K562 (cell line): ENCODE results near the gene UBR3. TPM values are rescaled to one million over a fixed set of nuclear protein-coding genes. Genes with fewer than 3 reads are reported as not detected.

ENCODE experiments used
- ATAC-seq: fragments of 200-7000 bp; cut with Tn5 transposase; 3 replicates; pipeline ENCODE4 v1.9.1; 2020; ENCODE audit warnings: moderate library complexity
- BruUV-seq: library from RNA; stranded (reverse); fragments of 400-500 nt; replicated peaks from 2 replicates; lab custom pipeline; 2021; lab: Mats Ljungman, UMichigan
- CTCF ChIA-PET: fragments of 300-600 bp; formaldehyde crosslinking; extraction: SDS; loops from one replicate; lab custom pipeline; 2021; ENCODE audit warnings: low intra/inter-chr PET ratio; lab: Yijun Ruan, JAX
- POLR2A ChIA-PET: fragments of 300-600, 350-650 bp; sonication (Branson Sonifier 250); formaldehyde crosslinking; extraction: SDS; loops from one replicate; lab custom pipeline; 2021; ENCODE audit warnings: antibody characterized with exemption, inconsistent platforms; lab: Yijun Ruan, JAX
- DNase-seq, 4 experiments: peaks; one replicate each; pipeline versions ENCODE4 v3.0.0 to v3.0.0-alpha.2; 2011 to 2018; ENCODE audit warnings: low spot score in 3 of 4, mixed read lengths in 3 of 4; ENCODE audit errors: extremely low read depth in 1 of 4
- FAIRE-seq: peaks from 2 replicates; lab custom pipeline; 2011; peaks lifted over from hg19 to GRCh38; lab: Jason Lieb, UNC
- H2AFZ ChIP-seq: 2 replicates; pipeline ENCODE4 v1.6.0; 2011; ENCODE audit warnings: low read depth, low read length, control low read depth, inconsistent platforms
- H3K27ac ChIP-seq: fragments of 200-600 bp; 3 replicates; pipeline ENCODE4 v1.8.0; 2011; ENCODE audit warnings: low read depth, mild to moderate bottlenecking, control low read depth, inconsistent platforms, low read length, moderate library complexity, mixed read lengths; ENCODE audit errors: extremely low read depth
- H3K27me3 ChIP-seq, 2 experiments: fragments of 300-600 bp in 1 of 2; 2 replicates in 1 of 2; 3 replicates in 1 of 2; pipeline versions ENCODE4 v1.6.0 to v1.8.0; 2011; ENCODE audit warnings: inconsistent platforms in 2 of 2, low read length in 2 of 2, mild to moderate bottlenecking in 1 of 2, mixed read lengths in 1 of 2, moderate library complexity in 1 of 2; ENCODE audit not compliant: control insufficient read depth in 2 of 2, insufficient read depth in 2 of 2
- H3K36me3 ChIP-seq: fragments of 300-600 bp; 3 replicates; pipeline ENCODE4 v1.8.0; 2011; ENCODE audit warnings: mild to moderate bottlenecking, low read length, inconsistent platforms; ENCODE audit not compliant: control insufficient read depth, insufficient read depth
- H3K4me1 ChIP-seq, 2 experiments: fragments of 200-600 bp in 1 of 2; replicated peaks in 1 of 2; 2 replicates in 1 of 2; 3 replicates in 1 of 2; pipeline versions ENCODE4 v1.5.1 to v1.8.0; 2011; ENCODE audit warnings: inconsistent platforms in 2 of 2, low read length in 2 of 2, mild to moderate bottlenecking in 1 of 2, mixed read lengths in 1 of 2, moderate library complexity in 1 of 2; ENCODE audit not compliant: control insufficient read depth in 2 of 2, insufficient read depth in 2 of 2
- H3K4me2 ChIP-seq: 2 replicates; pipeline ENCODE4 v1.6.1; 2011; ENCODE audit warnings: low read length, control low read depth, inconsistent platforms, mixed read lengths; ENCODE audit not compliant: insufficient read depth
- H3K4me3 ChIP-seq: fragments of 200-600 bp; sonication (generic), shearing (Covaris generic); 2 replicates; pipeline ENCODE4 v1.5.1; 2016; ENCODE audit warnings: control low read depth, inconsistent platforms
- H3K79me2 ChIP-seq: fragments of 200-600 bp; 3 replicates; pipeline ENCODE4 v1.8.0; 2011; ENCODE audit warnings: low read length, inconsistent platforms; ENCODE audit not compliant: control insufficient read depth, insufficient read depth
- H3K9ac ChIP-seq, 2 experiments: 2 replicates each; pipeline versions ENCODE4 v1.6.0 to v1.6.1; 2011; ENCODE audit warnings: low read depth in 2 of 2, low read length in 2 of 2, control low read depth in 1 of 2, inconsistent platforms in 1 of 2, mild to moderate bottlenecking in 1 of 2, mixed read lengths in 1 of 2; ENCODE audit not compliant: insufficient read depth in 1 of 2
- H3K9me1 ChIP-seq: one replicate; pipeline ENCODE4 v1.6.0; 2011; ENCODE audit warnings: inconsistent platforms, mild to moderate bottlenecking, low read length, moderate library complexity; ENCODE audit not compliant: control insufficient read depth, insufficient read depth
- H3K9me3 ChIP-seq: replicated peaks from 2 replicates; pipeline ENCODE4 v1.5.1; 2011; ENCODE audit warnings: low read depth, low read length, inconsistent platforms; ENCODE audit not compliant: control insufficient read depth, insufficient read depth
- H4K20me1 ChIP-seq: replicated peaks from 2 replicates; pipeline ENCODE4 v1.6.1; 2011; ENCODE audit warnings: low read length, inconsistent platforms, mixed read lengths; ENCODE audit not compliant: control insufficient read depth, insufficient read depth
- ATF7 ChIP-seq: fragments of 450-650 bp; IDR thresholded peaks from 2 replicates; pipeline ENCODE4 v1.7.1; 2014; ENCODE audit warnings: mild to moderate bottlenecking, moderate library complexity
- C11orf30 ChIP-seq: fragments of 450-650 bp; IDR thresholded peaks from 2 replicates; pipeline ENCODE4 v1.6.1; 2016; ENCODE audit warnings: low read depth, mild to moderate bottlenecking
- CEBPB ChIP-seq: fragments of 450-650 bp; IDR thresholded peaks from 2 replicates; pipeline ENCODE4 v1.6.1; 2016; ENCODE audit warnings: missing genetic modification characterization, missing compliant biosample characterization
- CEBPG ChIP-seq, 3 experiments: fragments of 200-800 bp in 1 of 3; sonication (Bioruptor generic) in 1 of 3; sonication (generic) in 1 of 3; formaldehyde crosslinking in 1 of 3; IDR thresholded peaks in 2 of 3; conservative IDR thresholded peaks in 1 of 3; 2 replicates each; pipeline versions ENCODE4 v1.6.1 to v1.8.0; 2016 to 2022; ENCODE audit warnings: missing compliant biosample characterization in 2 of 3, missing genetic modification characterization in 2 of 3, mild to moderate bottlenecking in 1 of 3, missing genetic modification reagents in 1 of 3
- ELF4 ChIP-seq: fragments of 450-650 bp; formaldehyde crosslinking; IDR thresholded peaks from 2 replicates; pipeline ENCODE4 v1.4.0; 2022; ENCODE audit warnings: missing genetic modification characterization
- KLF10 ChIP-seq: fragments of 250-450 bp; sonication (Bioruptor Pico); IDR thresholded peaks from 2 replicates; pipeline ENCODE4 v1.6.1; 2021; ENCODE audit warnings: matching md5 sums
- MAFG ChIP-seq: fragments of 450-650 bp; conservative IDR thresholded peaks from 2 replicates; pipeline ENCODE4 v1.6.1; 2016; ENCODE audit warnings: missing genetic modification characterization, missing compliant biosample characterization
- MAFK ChIP-seq: IDR thresholded peaks from 2 replicates; pipeline ENCODE4 v1.6.1; 2011; ENCODE audit warnings: low read length, improper control_type of control experiment
- NFE2L1 ChIP-seq: fragments of 450-650 bp; IDR thresholded peaks from 2 replicates; pipeline ENCODE4 v1.6.1; 2016; ENCODE audit warnings: missing genetic modification characterization, low read depth, mild to moderate bottlenecking, missing compliant biosample characterization, moderate library complexity, borderline replicate concordance
- SMARCA4 ChIP-seq: fragments of 450-650 bp; IDR thresholded peaks from 2 replicates; pipeline ENCODE4 v1.6.1; 2016
- ZNF551 ChIP-seq: fragments of 250-450 bp; sonication (Bioruptor Pico); IDR thresholded peaks from 2 replicates; pipeline ENCODE4 v1.5.0; 2021; ENCODE audit warnings: mild to moderate bottlenecking, moderate library complexity
- WGBS: fragments of 100-300 bp; shearing (Covaris generic); methylation state at CpG from one replicate; pipeline ENCODE4 v1.1.6; 2016; ENCODE audit warnings: low coverage, mixed read lengths; ENCODE audit not compliant: insufficient coverage; ENCODE audit errors: missing lambda C conversion rate; 5-methylcytosine and 5-hydroxymethylcytosine counted together
- in situ Hi-C: fragments of 300-500 bp; cut with MboI; formaldehyde crosslinking; loops from 4 replicates; pipeline ENCODE4 v1.15.0; 2018; ENCODE audit warnings: inconsistent platforms, mixed read lengths
- intact Hi-C: fragments of 100-400 bp; cut with micrococcal nuclease; formaldehyde crosslinking; loops from 2 replicates; pipeline ENCODE4 v1.14.2; 2022
- polyA plus RNA-seq, 8 experiments: library from polyadenylated mRNA; depleted of rRNA in 4 of 8; stranded (reverse) in 5 of 8; unstranded in 3 of 8; fragments of >200 nt; fragmentation: Nextera tagmentation in 2 of 8; fragmentation: Illumina TruSeq in 1 of 8; extraction: Ambion mirVana in 2 of 8; extraction: Trizol in 1 of 8; gene quantifications; 2 replicates each; pipeline versions ENCODE4 v1.2.1 to v1.2.3, GENCODE V29; 2011 to 2014; ENCODE audit warnings: inconsistent platforms in 1 of 8, missing spikeins in 1 of 8
- total RNA-seq, 7 experiments: library from RNA; depleted of rRNA in 6 of 7; stranded (reverse); fragments of >200 nt in 6 of 7; fragmentation: Illumina TruSeq in 2 of 7; extraction: Trizol in 2 of 7; gene quantifications; 2 replicates each; pipeline versions ENCODE4 v1.2.1 to v1.2.3, GENCODE V29; 2011 to 2021; ENCODE audit warnings: low replicate concordance in 1 of 7

UBR3 gene
- total and polyA plus RNA-seq, 9 of the 15 experiments (the other 6 are each of a cell fraction or from before 2014, with no cell fraction given): 14.4 to 63.5 (median 40.4) TPM

DNA sequence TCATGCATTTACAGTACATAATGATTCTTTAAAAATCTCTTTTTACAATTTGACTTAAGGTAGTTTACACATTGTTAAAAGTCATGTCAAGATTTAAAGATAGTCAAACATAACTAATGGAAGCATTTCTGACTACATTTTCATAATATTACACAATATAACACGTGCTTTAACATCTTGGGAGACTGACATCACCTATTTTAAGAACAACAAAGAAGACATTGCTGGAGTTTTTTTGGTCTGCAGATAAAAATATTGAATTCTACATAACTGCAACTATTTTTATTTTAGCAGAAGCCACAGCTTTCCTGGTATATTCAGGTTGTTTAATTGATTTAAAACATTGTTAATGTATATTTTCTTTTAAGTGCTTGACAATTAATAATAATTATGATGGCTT, 65.7 kb downstream of the UBR3 start:
- ATAC-seq (no peak), DNase-seq (no peak), FAIRE-seq (no peak)
- 0 out of 3 replicates have a peak, but pooled peaks cover 2% of the 10 kb centered on the region for H3K79me2 ChIP-seq
- no peak overlapping the region for H3K4me2 ChIP-seq
- ChIA-PET POLR2A (interaction anchor here (1.5 to 1.6 kb wide), 2 partner anchors 9 to 66 kb away, joined by 3 to 4 read pairs; partner anchors contain the start of gene UBR3), CTCF (no interaction called here)
- no TSS peak for BruUV-seq
- 79% methylated on average over 1 of the region's 1 CpG for WGBS
- in situ Hi-C loops: no loop called here
- intact Hi-C loops: no loop called here
- no peaks in the 10 kb centered on the region for H3K9me1 ChIP-seq
- no peak overlapping the region for H3K4me3 ChIP-seq
- no peaks in the 10 kb centered on the region for H3K27me3 ChIP-seq
- TF ChIP-seq CEBPB (tag) (peak; percentile 47), KLF10 (no peak), CEBPG (CRISPR knock-in tag; IDR thresholded peaks at IDR 0.05) (no peak), CEBPG (tag; conservative IDR thresholded peaks at IDR 0.05 in 1 of 2, IDR thresholded peaks at IDR 0.05 in 1 of 2) (peak in 1 of 2 experiments; percentile 25; a peak in 1 of 4 replicates)
- H3K36me3 ChIP-seq: peaks cover 44% of the 10 kb centered on the region
- no peaks in the 10 kb centered on the region for H4K20me1 ChIP-seq
- no peak overlapping the region for H2AFZ ChIP-seq
- no peak overlapping the region for H3K27ac ChIP-seq
- H3K9me3 ChIP-seq: no peaks in the 10 kb centered on the region
- H3K9ac ChIP-seq: no peak overlapping the region
- peaks cover 4 to 18% of the 10 kb centered on the region in 2 experiments; a peak in 3 of 5 replicates for H3K4me1 ChIP-seq

DNA sequence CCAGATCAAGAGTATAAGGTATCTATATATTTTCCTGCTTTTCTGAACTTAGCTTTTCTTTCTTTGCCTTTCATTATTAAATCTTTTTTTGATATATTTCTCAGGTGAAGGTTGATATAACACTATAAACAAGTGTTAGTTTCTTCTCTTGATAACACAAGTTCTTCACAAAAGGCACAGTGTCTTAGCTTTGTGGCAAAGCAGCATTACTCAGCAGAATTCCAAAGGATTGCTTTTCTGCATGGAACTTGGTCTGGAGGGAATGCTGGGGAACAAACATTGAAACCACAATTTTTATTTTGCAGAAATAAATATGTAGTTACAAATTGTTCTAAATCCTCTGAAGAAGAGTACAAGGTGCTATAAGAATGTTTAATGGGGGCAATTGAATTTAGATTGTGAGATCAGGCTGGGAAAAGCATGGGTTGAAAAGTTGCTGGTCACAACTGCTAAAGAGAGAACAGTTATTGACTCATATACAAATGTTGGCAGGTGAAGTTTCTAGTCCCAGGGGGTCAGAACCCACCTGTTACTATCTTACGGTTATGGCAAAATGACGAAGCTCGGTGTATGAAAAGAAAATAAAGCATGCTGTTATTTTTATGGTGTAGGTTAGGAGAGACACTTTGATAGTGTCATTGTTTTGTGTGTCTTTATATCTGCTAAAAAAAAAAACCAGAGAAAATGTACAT, 68.2 kb downstream of the UBR3 start:
- peaks cover 50% of the 10 kb centered on the region for H3K36me3 ChIP-seq
- no peaks in the 10 kb centered on the region for H3K9me1 ChIP-seq
- intact Hi-C loops: no loop called here
- H3K9me3 ChIP-seq: no peaks in the 10 kb centered on the region
- no peak overlapping the region for H3K9ac ChIP-seq
- ATAC-seq (peak; percentile 48), DNase-seq (no peak), FAIRE-seq (no peak)
- POLR2A ChIA-PET: interaction anchor here (0.8 to 2.6 kb wide), 4 partner anchors 9 to 67 kb away, joined by 3 to 8 read pairs (median 5); no protein-coding TSS in a partner anchor
- H4K20me1 ChIP-seq: no peaks in the 10 kb centered on the region
- no peaks in the 10 kb centered on the region for H3K79me2 ChIP-seq
- no TSS peak for BruUV-seq
- CTCF ChIA-PET: no interaction called here
- H3K27me3 ChIP-seq: no peaks in the 10 kb centered on the region
- H2AFZ ChIP-seq: no peak overlapping the region
- WGBS: 98% methylated on average over 3 of the region's 3 CpGs
- H3K4me3 ChIP-seq: no peak overlapping the region
- in situ Hi-C loops: no loop called here
- H3K4me1 ChIP-seq: peaks cover 4 to 18% of the 10 kb centered on the region in 2 experiments; a peak in 3 of 5 replicates
- no peak overlapping the region for H3K4me2 ChIP-seq
- no peak overlapping the region for H3K27ac ChIP-seq
- TF ChIP-seq SMARCA4 (peak; percentile 49; the same call in 1 of the 2 replicates), ELF4 (CRISPR knock-in tag) (no peak), ATF7 (0 out of 2 replicates have a peak, but pooled peaks have one; percentile 9), C11orf30 (peak; percentile 86), ZNF551 (CRISPR knock-in tag) (no peak), NFE2L1 (peak; percentile 49; the same call in 1 of the 2 replicates), MAFG (tag) (peak; percentile 92), MAFK (peak; percentile 66; the same call in 1 of the 2 replicates)
